ENCODE measurements around the gene CADM2. TPM values are rescaled to one million over a fixed set of nuclear protein-coding genes. Genes with fewer than 3 reads are reported as not detected.

CADM2 gene
- total RNA-seq, 4 donors from 2014 or later: 0.13 to 2.1 (median 0.58) TPM

- intact Hi-C loops (cut with DNase I; ENCODE audit: low total_unique reads): no loop called here
- no peak for DNase-seq (ENCODE audit: low spot score in 2 of 2)
- 83 to 91% methylated on average over 2 of the region's 2 CpGs for WGBS, 2 donors
- H3K4me3 ChIP-seq (ENCODE audit: low read depth, poor library complexity, severe bottlenecking): no peak overlapping the region
- TF ChIP-seq, protein P1, sequence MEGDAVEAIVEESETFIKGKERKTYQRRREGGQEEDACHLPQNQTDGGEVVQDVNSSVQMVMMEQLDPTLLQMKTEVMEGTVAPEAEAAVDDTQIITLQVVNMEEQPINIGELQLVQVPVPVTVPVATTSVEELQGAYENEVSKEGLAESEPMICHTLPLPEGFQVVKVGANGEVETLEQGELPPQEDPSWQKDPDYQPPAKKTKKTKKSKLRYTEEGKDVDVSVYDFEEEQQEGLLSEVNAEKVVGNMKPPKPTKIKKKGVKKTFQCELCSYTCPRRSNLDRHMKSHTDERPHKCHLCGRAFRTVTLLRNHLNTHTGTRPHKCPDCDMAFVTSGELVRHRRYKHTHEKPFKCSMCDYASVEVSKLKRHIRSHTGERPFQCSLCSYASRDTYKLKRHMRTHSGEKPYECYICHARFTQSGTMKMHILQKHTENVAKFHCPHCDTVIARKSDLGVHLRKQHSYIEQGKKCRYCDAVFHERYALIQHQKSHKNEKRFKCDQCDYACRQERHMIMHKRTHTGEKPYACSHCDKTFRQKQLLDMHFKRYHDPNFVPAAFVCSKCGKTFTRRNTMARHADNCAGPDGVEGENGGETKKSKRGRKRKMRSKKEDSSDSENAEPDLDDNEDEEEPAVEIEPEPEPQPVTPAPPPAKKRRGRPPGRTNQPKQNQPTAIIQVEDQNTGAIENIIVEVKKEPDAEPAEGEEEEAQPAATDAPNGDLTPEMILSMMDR (IDR thresholded peaks at IDR 0.05): no peak
- TF ChIP-seq POLR2A (IDR thresholded peaks at IDR 0.05): no peak
Measured at GRCh38 chr3:85037203-85037602, 78.4 kb downstream of the CADM2 start.

- DNase-seq (ENCODE audit: low spot score in 2 of 2): no peak
- H3K4me3 ChIP-seq (ENCODE audit: low read depth, poor library complexity, severe bottlenecking): no peak overlapping the region
- WGBS, 2 donors: 59 to 69% methylated on average over 4 of the region's 4 CpGs
- TF ChIP-seq, protein P1 (IDR thresholded peaks at IDR 0.05): no peak
- no peak for TF ChIP-seq POLR2A (IDR thresholded peaks at IDR 0.05)
- intact Hi-C loops (cut with DNase I; ENCODE audit: low total_unique reads): no loop called here
Measured at GRCh38 chr3:85041001-85041400, 82.2 kb downstream of the CADM2 start.

DNA sequence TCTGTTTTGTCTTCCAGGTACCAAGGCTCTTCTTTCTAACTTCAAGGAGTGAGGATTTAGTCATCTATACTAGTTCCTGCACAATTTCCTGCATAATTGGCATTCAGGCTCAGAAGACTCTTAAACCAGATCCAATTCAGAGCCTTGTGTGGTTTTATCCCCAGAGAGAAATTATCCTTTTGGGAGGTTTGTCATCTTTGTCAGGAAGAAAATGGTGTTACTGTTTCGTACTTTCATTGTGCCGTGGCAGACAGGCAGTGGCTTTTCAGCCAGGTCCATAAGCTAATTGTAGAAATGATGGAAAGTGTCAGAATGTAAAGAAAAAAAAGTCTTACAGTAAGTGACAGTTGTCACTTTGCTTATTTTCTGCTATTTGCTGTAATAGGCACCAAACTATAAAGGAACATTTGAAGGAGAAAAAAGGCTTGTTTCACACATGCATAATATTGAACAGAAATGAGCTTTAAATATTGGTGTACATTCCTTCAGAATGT, 82.8 kb downstream of the CADM2 start:
- TF ChIP-seq, protein P1 (IDR thresholded peaks at IDR 0.05): no peak
- no peak for TF ChIP-seq POLR2A (IDR thresholded peaks at IDR 0.05)
- no peak overlapping the region for H3K4me3 ChIP-seq (ENCODE audit: low read depth, poor library complexity, severe bottlenecking)
- intact Hi-C loops (cut with DNase I; ENCODE audit: low total_unique reads): no loop called here
- DNase-seq (ENCODE audit: low spot score in 2 of 2): no peak
- 78 to 82% methylated on average over 2 of the region's 2 CpGs for WGBS, 2 donors

- TF ChIP-seq, protein P1 (IDR thresholded peaks at IDR 0.05): no peak
- TF ChIP-seq POLR2A (IDR thresholded peaks at IDR 0.05): no peak
- no peak for DNase-seq (ENCODE audit: low spot score in 2 of 2)
- WGBS, 2 donors: 41 to 43% methylated on average over 4 of the region's 4 CpGs
- no peak overlapping the region for H3K4me3 ChIP-seq (ENCODE audit: low read depth, poor library complexity, severe bottlenecking)
- intact Hi-C loops (cut with DNase I; ENCODE audit: low total_unique reads): no loop called here
Measured at GRCh38 chr3:85050821-85051220, 92.0 kb downstream of the CADM2 start.

- H3K4me3 ChIP-seq (ENCODE audit: low read depth, poor library complexity, severe bottlenecking): no peak overlapping the region
- no peak for DNase-seq (ENCODE audit: low spot score in 2 of 2)
- intact Hi-C loops (cut with DNase I; ENCODE audit: low total_unique reads): no loop called here
- WGBS, 2 donors: 50 to 62% methylated on average over 1 of the region's 1 CpG
- TF ChIP-seq, protein P1 (IDR thresholded peaks at IDR 0.05): no peak
- no peak for TF ChIP-seq POLR2A (IDR thresholded peaks at IDR 0.05)
Measured at GRCh38 chr3:85051786-85052185, 93.0 kb downstream of the CADM2 start.

GRCh38 chr3:85053626-85054025, 94.8 kb downstream of the CADM2 start:
- no peak for DNase-seq (ENCODE audit: low spot score in 2 of 2)
- H3K4me3 ChIP-seq (ENCODE audit: low read depth, poor library complexity, severe bottlenecking): no peak overlapping the region
- intact Hi-C loops (cut with DNase I; ENCODE audit: low total_unique reads): no loop called here
- TF ChIP-seq, protein P1 (IDR thresholded peaks at IDR 0.05): no peak
- TF ChIP-seq POLR2A (IDR thresholded peaks at IDR 0.05): no peak
- 89 to 94% methylated on average over 1 of the region's 1 CpG for WGBS, 2 donors
